Trophoblast cell (in vitro differentiated cells and primary cell): ENCODE results near the gene RICTOR.

Experiments used
- DNase-seq, 2 donors: peaks; one replicate each; pipeline ENCODE4 v3.0.0-alpha.2; 2016
- H2AFZ ChIP-seq: 2 replicates; pipeline ENCODE4 v1.6.1; 2013; ENCODE audit warnings: low read length, moderate library complexity, mild to moderate bottlenecking; ENCODE audit not compliant: insufficient read depth, poor library complexity
- H2AK5ac ChIP-seq: 2 replicates; pipeline ENCODE4 v1.6.1; 2013; ENCODE audit warnings: mild to moderate bottlenecking, low read length
- H2BK120ac ChIP-seq: 2 replicates; pipeline ENCODE4 v1.6.1; 2013; ENCODE audit warnings: low read length, mild to moderate bottlenecking, moderate library complexity; ENCODE audit not compliant: insufficient read depth, poor library complexity
- H2BK12ac ChIP-seq: 2 replicates; pipeline ENCODE4 v1.6.1; 2013; ENCODE audit warnings: mild to moderate bottlenecking, low read length, moderate library complexity
- H2BK5ac ChIP-seq: 2 replicates; pipeline ENCODE4 v1.6.1; 2013; ENCODE audit warnings: low read length, low read depth, moderate library complexity, mild to moderate bottlenecking; ENCODE audit not compliant: poor library complexity
- H3K14ac ChIP-seq: 2 replicates; pipeline ENCODE4 v1.6.1; 2013; ENCODE audit warnings: mild to moderate bottlenecking, low read length
- H3K18ac ChIP-seq: 2 replicates; pipeline ENCODE4 v1.6.1; 2013; ENCODE audit warnings: mild to moderate bottlenecking, low read length
- H3K23ac ChIP-seq: 2 replicates; pipeline ENCODE4 v1.6.1; 2013; ENCODE audit warnings: low read length
- H3K27ac ChIP-seq: 2 replicates; pipeline ENCODE4 v1.5.1; 2013; ENCODE audit warnings: low read depth, mild to moderate bottlenecking, inconsistent platforms, low read length, moderate library complexity
- H3K27me3 ChIP-seq: 2 replicates; pipeline ENCODE4 v1.6.1; 2013; ENCODE audit warnings: inconsistent platforms, mild to moderate bottlenecking, low read length, moderate library complexity; ENCODE audit not compliant: insufficient read depth
- H3K36me3 ChIP-seq, 2 experiments: 1 replicate in 1 of 2; 2 replicates in 1 of 2; pipeline ENCODE4 v1.6.1; 2013; ENCODE audit warnings: low read length in 2 of 2, mild to moderate bottlenecking in 2 of 2, moderate library complexity in 1 of 2; ENCODE audit not compliant: insufficient read depth in 2 of 2, control insufficient read depth in 1 of 2
- H3K4ac ChIP-seq: 2 replicates; pipeline ENCODE4 v1.6.1; 2013; ENCODE audit warnings: low read depth, mild to moderate bottlenecking, low read length, moderate library complexity
- H3K4me1 ChIP-seq, 2 experiments: 1 replicate in 1 of 2; 2 replicates in 1 of 2; pipeline ENCODE4 v1.6.1; 2013; ENCODE audit warnings: low read length in 2 of 2, mild to moderate bottlenecking in 2 of 2, moderate library complexity in 1 of 2; ENCODE audit not compliant: insufficient read depth in 2 of 2, control insufficient read depth in 1 of 2
- H3K4me2 ChIP-seq: 2 replicates; pipeline ENCODE4 v1.6.1; 2013; ENCODE audit warnings: inconsistent platforms, mild to moderate bottlenecking, low read length, moderate library complexity
- H3K4me3 ChIP-seq: 2 replicates; pipeline ENCODE4 v1.5.1; 2013; ENCODE audit warnings: mild to moderate bottlenecking, low read depth, low read length, inconsistent platforms
- H3K79me1 ChIP-seq: one replicate; pipeline ENCODE4 v1.6.1; 2013; ENCODE audit warnings: low read length
- H3K79me2 ChIP-seq: 2 replicates; pipeline ENCODE4 v1.6.1; 2013; ENCODE audit warnings: low read length, mild to moderate bottlenecking; ENCODE audit not compliant: control insufficient read depth, insufficient read depth, poor library complexity
- H3K9ac ChIP-seq: 2 replicates; pipeline ENCODE4 v1.6.1; 2013; ENCODE audit warnings: mild to moderate bottlenecking, low read length
- H3K9me3 ChIP-seq: 2 replicates; pipeline ENCODE4 v1.6.1; 2013; ENCODE audit warnings: low read depth, mild to moderate bottlenecking, control low read depth, inconsistent platforms, low read length; ENCODE audit not compliant: insufficient read depth
- H4K12ac ChIP-seq: 2 replicates; pipeline ENCODE4 v1.6.1; 2013; ENCODE audit warnings: low read depth, mild to moderate bottlenecking, low read length, moderate library complexity
- H4K8ac ChIP-seq: 2 replicates; pipeline ENCODE4 v1.6.1; 2013; ENCODE audit warnings: low read depth, mild to moderate bottlenecking, low read length, moderate library complexity
- H4K91ac ChIP-seq: one replicate; pipeline ENCODE4 v1.6.1; 2013; ENCODE audit warnings: low read depth, mild to moderate bottlenecking, low read length, moderate library complexity
- WGBS: extraction: QIAGEN DNeasy Blood & Tissue Kit; methylation state at CpG from one replicate; pipeline ENCODE4 v1.1.7; 2013; ENCODE audit warnings: missing lambda C conversion rate; ENCODE audit not compliant: insufficient read length, insufficient coverage; ENCODE audit errors: extremely low coverage; 5-methylcytosine and 5-hydroxymethylcytosine counted together

Gene RICTOR

DNA sequence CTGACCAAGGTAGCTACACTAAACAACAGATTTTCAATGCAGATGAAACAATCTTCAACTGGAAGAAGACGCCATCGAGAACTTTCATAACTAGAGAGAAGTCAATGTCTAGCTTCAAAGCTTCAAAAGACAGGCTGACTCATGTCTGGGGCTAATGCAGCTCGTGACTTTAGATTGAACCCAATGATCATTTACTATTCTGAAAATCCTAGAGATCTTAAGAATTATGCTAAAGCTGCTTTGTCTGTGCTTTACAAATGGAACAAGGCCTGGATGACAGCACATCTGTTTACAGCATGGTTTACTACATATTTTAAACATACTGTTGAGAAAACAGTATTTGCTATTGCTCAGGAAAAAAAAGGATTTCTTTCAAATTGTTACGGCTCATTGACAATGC, 54.9 kb downstream of the RICTOR start:
- Histone ChIP-seq H3K4ac (no peak overlapping the region), H2AFZ (no peak overlapping the region), H3K27ac (no peak overlapping the region), H3K9me3 (no peaks in the 10 kb centered on the region), H4K91ac (no peak overlapping the region), H2BK5ac (no peak overlapping the region), H3K18ac (no peak overlapping the region), H3K4me3 (no peak overlapping the region), H4K8ac (no peak overlapping the region), H2BK12ac (no peak overlapping the region), H2BK120ac (no peak overlapping the region), H4K12ac (no peak overlapping the region), H3K4me2 (no peak overlapping the region), H3K14ac (no peak overlapping the region), H3K79me2 (no peaks in the 10 kb centered on the region), H2AK5ac (no peak overlapping the region), H3K79me1 (no peaks in the 10 kb centered on the region), H3K36me3 (no peaks in the 10 kb centered on the region), H3K9ac (no peak overlapping the region), H3K4me1 (peaks cover 0 to 5% of the 10 kb centered on the region in 2 experiments), H3K23ac (no peak overlapping the region), H3K27me3 (no peaks in the 10 kb centered on the region)
- no peak for DNase-seq
- no CpG with 5 or more reads among the region's 4 CpGs for WGBS

DNA sequence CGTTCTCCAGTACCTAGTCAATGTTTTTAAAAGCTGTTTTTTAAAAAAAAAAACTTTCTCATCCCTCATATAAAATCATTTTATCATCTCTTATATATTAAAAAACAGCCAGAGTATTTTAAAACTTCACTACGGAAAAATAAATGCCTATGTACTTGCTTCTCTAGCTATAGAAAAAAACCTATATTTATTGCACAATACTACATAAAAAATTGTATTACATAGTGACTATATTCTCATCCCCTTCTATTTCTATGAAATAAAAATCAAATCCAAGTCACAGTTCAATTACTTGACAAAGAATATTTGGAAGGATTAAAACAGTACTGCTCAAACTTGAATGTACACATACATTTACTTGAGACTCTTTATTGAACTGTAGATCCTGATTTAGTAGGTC, 56.7 kb downstream of the RICTOR start:
- Histone ChIP-seq H3K36me3 (no peaks in the 10 kb centered on the region), H4K91ac (no peak overlapping the region), H3K79me2 (no peaks in the 10 kb centered on the region), H2BK120ac (no peak overlapping the region), H2BK5ac (no peak overlapping the region), H3K9ac (no peak overlapping the region), H4K8ac (no peak overlapping the region), H3K4me2 (no peak overlapping the region), H3K4me3 (no peak overlapping the region), H3K4me1 (peaks cover 0 to 5% of the 10 kb centered on the region in 2 experiments), H3K9me3 (no peaks in the 10 kb centered on the region), H3K23ac (no peak overlapping the region), H3K14ac (no peak overlapping the region), H3K4ac (no peak overlapping the region), H3K27me3 (no peaks in the 10 kb centered on the region), H3K79me1 (no peaks in the 10 kb centered on the region), H3K18ac (no peak overlapping the region), H3K27ac (no peak overlapping the region), H2BK12ac (no peak overlapping the region), H4K12ac (no peak overlapping the region), H2AK5ac (no peak overlapping the region), H2AFZ (no peak overlapping the region)
- DNase-seq: no peak
- 100% methylated on average over 1 of the region's 2 CpGs for WGBS

DNA sequence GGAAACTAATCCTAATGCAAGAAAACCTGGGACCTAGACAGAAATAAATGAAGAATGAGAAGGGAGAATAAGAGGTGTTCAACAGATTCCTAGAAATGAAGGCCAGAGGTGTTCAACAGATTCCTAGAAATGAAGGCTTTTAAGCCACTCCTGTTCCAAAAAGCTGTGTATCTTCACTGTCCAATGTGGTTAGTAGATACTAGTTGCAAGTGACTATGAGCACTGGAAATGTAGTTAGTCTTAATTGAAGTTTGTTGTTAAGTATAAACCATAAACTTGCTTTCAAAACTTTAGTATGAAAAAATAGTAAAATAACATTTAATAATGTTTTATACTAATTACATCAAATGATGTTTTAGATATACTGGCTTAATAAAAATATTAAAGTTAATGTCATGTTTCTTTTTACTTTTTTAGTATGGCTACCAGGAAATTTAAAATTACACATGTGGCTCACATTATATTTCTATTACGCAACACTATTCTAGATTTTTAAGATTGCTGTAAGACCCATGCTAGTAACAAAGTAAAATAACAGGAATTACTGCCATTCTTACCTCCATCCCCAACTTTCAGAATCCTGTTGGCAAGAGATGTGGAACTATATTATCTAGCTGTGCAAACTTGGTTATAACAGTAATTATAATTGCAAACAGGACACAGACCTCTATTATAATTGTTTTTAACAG, 57.5 kb downstream of the RICTOR start:
- Histone ChIP-seq H3K14ac (no peak overlapping the region), H3K23ac (no peak overlapping the region), H4K12ac (no peak overlapping the region), H2AFZ (no peak overlapping the region), H2AK5ac (no peak overlapping the region), H2BK12ac (no peak overlapping the region), H3K27me3 (no peaks in the 10 kb centered on the region), H2BK120ac (no peak overlapping the region), H3K27ac (no peak overlapping the region), H3K18ac (no peak overlapping the region), H3K4ac (no peak overlapping the region), H3K9me3 (no peaks in the 10 kb centered on the region), H3K9ac (no peak overlapping the region), H3K36me3 (no peaks in the 10 kb centered on the region), H3K79me2 (no peaks in the 10 kb centered on the region), H3K4me3 (no peak overlapping the region), H3K79me1 (no peaks in the 10 kb centered on the region), H4K91ac (no peak overlapping the region), H3K4me1 (peaks cover 0 to 2% of the 10 kb centered on the region in 2 experiments), H2BK5ac (no peak overlapping the region), H4K8ac (no peak overlapping the region), H3K4me2 (no peak overlapping the region)
- DNase-seq: no peak
- WGBS: no CpG with 5 or more reads among the region's 1 CpG

DNA sequence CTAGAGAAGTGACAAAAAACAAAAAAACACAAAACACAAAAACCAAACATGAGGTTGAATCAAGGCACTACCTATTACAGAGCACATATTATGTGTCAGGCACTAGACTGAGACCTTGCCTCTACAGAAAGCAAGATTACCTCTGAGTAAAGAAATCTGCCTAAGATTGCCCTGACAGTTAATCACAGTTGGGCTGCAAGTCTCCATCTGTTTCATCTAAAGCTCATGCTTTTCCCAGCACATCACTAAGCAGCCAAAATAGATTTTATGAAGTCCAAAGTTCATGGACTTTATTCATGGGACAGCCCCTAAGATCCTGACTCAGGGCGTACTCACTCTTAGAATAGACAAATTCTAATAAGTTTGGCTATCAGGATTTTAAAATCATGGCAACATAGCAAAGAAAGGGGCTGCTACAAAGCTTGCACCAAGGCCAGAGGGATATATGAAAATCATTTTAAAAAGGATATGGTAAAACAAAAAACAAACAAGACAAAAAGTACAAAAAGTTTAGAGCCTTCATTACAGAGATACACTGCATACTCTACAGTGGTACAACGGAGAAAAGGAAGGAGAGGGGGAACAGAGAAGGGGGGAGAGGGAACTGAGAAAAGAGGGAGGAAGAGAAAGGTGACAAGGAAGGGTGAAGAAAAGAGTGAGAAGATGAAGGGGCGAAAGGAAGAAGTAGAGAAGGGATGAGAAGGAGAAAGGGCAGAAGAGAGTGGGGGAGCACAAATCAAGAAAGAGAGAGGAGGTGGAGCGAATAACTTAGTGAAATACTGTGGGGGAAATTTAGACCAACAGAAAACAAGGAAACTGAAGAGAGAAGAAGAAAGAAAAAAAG, 58.2 kb downstream of the RICTOR start:
- Histone ChIP-seq H3K23ac (no peak overlapping the region), H3K27ac (no peak overlapping the region), H3K4ac (no peak overlapping the region), H2BK5ac (no peak overlapping the region), H4K91ac (no peak overlapping the region), H2BK120ac (no peak overlapping the region), H3K4me2 (no peak overlapping the region), H4K8ac (no peak overlapping the region), H3K4me1 (no peaks in the 10 kb centered on the region), H4K12ac (no peak overlapping the region), H3K79me1 (no peaks in the 10 kb centered on the region), H3K9me3 (peaks cover 5% of the 10 kb centered on the region), H3K14ac (no peak overlapping the region), H3K9ac (no peak overlapping the region), H2AFZ (no peak overlapping the region), H3K79me2 (no peaks in the 10 kb centered on the region), H3K4me3 (no peak overlapping the region), H2BK12ac (no peak overlapping the region), H3K36me3 (peaks cover 4 to 5% of the 10 kb centered on the region in 2 experiments), H2AK5ac (no peak overlapping the region), H3K18ac (no peak overlapping the region), H3K27me3 (no peaks in the 10 kb centered on the region)
- no peak for DNase-seq
- WGBS: 100% methylated on average over 1 of the region's 4 CpGs
